Lower leg skin (tissue), 3 donors: Measurements from ENCODE around the gene DBNDD1.

ENCODE experiments used
- CTCF ChIP-seq, 3 donors: fragments of 450-650 bp; IDR thresholded peaks; one replicate each; pipeline ENCODE4 v1.5.1; 2016; ENCODE audit warnings: antibody characterized with exemption in 3 of 3, mild to moderate bottlenecking in 3 of 3, moderate library complexity in 2 of 3
- POLR2A ChIP-seq, 2 donors: fragments of 450-650 bp; IDR thresholded peaks; one replicate each; pipeline ENCODE4 v1.6.1; 2016 to 2017; ENCODE audit warnings: antibody characterized with exemption in 2 of 2, mild to moderate bottlenecking in 1 of 2, moderate library complexity in 1 of 2

- TF ChIP-seq CTCF (IDR thresholded peaks at IDR 0.05), result no peak
- no peak for TF ChIP-seq POLR2A (IDR thresholded peaks at IDR 0.05)
Measured at GRCh38 chr16:90050969-90051368, 31.7 kb upstream of the DBNDD1 start.
